ENCODE data around the gene USP47.

The USP47 gene

DNA sequence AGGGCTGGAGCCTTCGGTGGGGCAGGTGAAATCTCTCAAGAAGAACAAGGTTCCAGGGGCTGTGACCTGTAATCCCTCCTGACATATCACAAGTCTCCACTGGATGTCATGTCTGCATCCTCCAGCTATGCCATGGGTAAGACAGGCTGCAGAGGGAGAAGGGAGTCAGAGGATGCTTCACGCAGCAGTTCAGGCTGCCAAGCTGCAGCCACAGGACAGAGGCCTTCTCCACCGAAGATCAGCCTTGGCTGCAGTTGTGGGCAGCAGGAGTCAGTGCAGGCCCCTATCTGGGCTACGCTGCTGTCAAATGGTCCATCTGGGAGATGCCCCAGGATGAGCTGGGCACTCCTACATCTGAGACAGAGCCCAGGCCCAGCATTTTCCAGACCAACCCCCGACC, 141.7 kb downstream of the USP47 start:
- no peak for DNase-seq

DNA sequence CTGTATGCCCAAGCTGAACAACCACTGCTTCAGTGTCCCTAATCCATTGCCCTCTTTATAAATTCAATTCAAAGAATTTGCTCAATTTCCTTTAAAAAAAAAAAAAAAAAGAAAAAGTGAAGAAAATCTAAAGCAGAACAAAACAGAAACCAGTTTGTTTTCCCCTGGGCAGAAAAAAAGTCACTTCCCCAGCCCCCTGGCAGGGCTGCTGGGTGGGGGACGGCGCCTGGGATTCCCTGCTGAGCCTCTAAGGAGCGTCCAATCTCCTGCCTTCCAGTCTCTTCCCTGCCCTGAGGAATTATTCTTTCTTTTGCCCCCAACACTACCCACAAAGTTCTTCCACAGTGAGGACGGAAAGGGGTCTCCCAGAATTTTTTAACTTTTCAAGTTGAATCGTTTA, 142.8 kb downstream of the USP47 start:
- DNase-seq = no peak

DNA sequence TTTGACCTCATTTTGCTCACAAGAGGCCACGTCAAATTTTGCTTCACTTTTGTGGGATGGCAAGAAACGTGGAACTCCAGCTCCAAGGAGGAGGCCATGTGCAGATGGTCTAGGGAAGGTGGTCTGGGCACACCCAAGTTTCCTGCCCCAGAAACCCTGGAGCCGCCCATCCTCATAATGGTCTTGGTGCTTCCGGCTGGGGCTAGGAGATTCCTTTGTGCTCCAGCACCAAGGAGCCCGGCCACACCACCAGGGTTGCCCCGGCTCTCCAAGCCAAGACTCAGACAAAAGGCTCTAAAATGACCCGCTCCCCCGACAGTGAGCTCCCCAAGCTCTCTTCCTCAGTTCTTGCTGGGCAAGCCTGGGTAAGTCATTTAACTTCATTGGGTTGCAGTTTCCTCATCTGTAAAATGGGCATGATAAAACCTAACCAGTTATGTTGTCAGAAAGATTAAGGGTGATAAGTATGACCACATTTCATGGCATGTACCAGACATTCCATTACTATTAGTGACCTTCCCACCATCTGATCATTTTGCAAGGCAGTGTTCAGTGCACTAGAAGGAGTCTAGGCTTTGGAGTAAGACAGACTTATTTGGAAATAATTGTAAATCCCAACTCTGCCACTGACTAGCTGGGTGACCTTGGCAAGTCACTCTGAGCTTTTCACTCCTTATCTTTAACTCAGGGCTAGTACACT, 143.4 kb downstream of the USP47 start:
- no peak for DNase-seq

DNA sequence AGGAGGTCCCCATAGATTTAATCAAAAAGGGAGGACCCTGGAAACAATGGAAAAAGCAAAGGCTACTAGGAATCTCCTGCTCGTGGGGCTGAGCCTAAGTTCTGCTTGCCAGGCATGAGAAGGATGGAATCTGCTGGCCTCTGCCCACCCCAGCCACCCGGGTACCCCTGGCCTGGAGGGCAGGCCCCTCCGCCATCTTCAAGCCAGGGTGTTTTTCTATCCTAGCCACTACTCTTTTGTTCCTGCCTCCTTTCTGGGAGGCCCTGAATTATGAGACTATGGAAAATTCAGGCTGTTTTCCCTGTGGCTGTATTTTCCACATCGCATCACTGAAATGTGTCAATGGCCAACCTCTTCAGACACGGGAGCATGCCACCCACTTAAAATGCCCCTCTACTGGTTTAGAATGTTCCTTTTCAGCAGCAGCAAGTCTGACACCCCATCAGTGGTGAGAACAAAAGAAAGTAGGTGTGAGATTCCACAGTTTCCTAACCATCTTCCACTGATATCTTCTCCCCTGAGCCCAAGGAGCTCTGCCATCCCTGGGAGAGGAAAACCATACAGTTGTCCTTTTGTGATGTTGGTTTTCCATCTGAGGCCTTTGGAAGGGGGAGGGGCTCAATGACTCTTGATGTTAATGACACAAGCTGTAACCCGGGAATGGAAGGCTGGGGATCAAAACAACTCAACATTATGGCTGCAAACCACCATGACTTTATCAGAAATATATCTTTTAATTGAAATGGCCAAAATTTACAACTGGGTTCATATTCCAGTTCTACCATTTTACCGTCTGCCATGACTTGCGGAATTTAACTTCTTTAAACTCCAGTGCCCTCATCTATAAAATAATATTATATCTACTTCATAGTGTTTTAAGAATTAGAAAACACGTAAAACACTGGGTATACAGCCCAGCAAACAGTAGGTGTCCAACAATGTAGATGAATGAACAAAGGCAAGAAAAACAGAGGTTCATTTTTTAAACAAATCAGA, 144.5 kb downstream of the USP47 start:
- DNase-seq = no peak

DNA sequence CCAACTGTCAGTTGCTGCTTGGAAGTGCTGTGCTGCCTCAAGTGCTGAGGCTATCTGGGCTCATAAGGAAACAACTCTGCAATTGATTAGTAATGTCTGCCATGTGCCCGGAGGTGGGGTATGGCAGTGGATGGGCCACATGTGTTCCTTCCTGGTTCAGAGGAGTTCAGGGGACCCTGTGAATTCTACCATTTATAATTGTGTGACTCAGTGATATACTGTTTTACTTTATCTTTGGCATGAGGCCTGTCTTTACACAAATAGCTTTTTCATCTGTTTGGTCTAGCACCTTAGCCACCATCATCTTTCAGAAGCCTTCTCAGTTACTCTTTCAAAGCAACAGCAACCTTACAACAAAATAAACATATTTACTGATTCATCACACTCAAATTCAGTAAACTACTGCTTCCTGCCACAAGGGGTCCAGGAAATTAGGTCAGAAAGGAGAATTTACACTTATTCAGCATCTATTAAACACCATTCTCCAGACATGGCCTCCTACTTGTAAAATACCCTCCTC, 145.8 kb downstream of the USP47 start:
- no peak for DNase-seq

DNA sequence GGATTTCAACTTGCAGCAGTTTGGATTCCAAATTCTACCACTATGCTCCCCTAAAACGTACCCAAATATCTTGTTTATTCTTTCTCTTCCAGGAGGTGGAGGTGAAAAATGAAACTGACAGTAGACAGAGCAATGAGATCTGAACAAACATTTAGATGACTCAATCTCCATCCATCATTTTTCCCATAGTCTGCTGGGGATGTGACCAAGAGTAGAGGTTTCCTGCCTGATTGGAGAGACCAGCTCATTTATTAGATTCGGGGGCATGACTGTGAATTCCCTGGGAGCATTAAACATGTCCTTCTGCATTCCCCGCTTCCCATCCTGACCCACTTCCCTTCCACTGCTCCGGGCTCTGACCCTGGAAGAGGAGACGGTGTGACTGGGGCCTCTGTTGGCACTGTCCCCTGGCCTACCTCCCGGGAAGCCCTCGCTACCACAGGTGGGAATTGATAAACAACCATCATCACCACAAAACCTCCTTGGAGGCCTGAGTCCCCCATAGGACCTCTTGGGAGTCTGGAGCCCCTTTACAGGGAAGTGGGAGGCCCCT, 146.4 kb downstream of the USP47 start:
- DNase-seq = no peak

DNA sequence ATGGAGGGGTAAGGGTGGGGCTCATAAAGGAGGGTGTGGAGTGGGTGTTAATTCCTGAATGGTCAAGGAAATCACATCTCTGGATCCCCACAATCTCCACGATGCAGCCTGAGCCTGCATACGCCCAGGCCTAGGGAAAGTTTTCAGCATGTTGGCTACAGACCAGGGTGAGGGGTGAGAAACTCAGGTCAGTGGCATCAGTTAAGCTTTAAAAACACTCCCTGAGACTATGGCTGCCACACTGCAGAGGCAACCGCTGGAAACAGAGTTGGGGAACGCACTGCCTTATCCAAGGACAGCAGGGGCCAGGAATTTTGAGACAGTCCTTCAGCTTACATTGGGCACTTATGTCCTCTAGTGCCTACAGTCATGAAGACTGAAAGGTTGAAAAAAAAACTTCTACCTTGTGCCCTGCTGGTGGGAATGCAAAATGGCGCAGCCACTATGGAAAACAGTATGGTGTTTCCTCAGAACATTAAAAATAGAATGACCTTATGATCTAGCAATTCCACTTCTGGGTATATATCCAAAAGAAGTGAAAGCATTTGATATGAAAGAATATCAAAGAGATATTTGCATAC, 147.0 kb downstream of the USP47 start:
- DNase-seq = no peak

DNA sequence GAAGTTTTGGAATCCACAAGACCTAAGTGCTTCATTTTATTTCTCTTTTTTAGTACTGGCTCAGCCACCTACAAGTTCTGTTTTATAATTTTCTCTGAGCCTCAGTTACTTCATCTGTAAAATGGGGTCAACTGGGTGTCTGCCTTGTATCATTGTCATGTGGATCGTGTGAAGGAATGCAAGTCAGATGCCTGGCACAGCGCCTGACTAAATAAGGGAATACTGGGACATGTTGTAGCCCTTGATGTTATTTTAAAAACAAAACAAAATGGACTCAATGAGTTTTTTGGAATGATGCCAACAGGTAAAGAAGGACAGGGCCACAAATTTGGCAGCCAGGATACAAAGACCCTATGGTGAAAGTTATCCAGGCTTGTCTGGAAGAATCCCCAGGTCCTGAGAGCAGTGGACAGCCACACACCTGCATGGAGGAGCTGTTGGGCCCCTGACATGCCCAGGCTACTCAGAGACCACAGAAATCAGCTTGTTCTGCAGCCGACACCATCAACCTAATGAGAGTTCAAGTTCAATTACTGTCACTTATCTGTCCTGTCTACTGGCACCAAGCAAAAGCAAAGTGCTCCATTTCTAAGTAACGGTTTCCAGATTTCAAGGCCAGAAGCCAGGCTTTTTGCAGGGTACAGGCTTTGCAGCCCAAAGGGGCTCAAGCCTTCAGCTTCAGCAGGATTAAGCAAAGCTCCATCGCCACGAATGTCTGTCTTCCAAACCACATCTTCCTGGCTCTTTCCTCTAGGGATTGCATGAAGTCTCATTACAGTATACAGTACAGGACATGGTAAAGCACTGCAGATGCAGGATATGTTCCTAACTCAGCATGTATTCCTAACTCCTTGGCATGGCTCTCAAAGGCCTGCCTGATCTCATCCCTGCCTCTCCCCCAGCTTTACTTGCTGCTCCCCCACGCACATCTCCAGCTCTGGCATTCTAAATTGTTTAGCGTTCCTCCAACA, 148.3 kb downstream of the USP47 start:
- DNase-seq = no peak

DNA sequence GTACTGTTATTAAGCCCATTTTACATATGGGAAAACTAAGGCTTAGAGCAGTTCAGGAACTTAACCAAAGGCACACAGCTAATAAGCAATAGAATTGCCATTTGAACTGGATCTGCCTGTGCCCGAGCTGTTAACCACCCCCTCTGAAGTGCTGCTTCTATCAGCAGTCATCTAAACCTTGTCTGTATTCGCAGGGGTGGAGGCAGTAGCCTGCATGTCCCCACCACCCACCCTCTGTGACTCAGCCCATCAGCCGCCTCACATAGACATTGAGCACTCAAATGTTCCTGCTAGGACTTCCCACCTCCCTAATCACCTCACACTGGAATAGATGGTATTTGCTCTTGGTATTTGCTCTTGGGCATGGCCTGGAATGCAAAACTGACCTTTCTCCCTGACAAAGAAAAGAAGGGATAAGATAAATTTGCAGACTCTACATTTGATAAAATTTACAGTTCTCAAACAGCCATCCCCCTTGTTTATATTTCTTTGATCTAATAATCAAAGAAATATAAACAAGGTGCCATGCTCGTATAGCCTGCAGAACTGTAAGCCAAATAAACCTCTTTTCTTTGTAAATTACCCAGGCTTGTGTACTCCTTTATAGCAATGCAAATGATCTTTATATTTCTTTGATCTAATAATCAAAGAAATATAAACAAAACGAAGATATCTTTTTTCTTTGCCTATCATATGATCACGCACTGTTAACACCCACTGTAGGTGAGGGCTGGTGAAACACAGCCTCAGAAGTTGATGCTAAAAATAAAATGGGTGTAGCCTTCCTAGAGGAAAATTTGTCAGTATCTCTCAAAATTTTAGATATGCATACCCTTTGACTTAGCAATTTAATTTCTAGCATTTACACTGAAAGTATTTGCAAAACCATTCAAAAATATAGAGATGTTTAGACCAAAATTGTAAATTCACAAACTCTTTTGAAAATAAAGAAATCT, 150.8 kb downstream of the USP47 start:
- DNase-seq = no peak

DNA sequence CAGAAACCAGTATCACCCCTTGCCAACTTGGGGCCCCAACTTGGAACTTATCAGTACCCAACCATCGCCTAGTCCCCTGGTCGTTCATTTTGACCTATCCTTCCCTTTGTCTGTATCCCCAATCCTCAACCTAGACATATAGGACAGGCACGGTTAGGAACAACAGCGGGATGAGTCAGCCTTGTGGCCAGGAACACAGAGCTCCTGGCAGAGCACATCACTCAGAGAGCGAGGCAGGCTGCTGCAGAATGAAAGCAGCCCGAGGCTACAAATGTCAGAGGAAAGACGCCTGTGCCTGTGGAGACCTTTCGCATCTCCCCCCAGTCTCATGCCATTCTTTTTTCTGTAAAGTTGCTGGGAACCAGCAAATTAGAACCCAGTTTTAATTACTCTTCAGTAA, 152.1 kb downstream of the USP47 start:
- DNase-seq = no peak

DNA sequence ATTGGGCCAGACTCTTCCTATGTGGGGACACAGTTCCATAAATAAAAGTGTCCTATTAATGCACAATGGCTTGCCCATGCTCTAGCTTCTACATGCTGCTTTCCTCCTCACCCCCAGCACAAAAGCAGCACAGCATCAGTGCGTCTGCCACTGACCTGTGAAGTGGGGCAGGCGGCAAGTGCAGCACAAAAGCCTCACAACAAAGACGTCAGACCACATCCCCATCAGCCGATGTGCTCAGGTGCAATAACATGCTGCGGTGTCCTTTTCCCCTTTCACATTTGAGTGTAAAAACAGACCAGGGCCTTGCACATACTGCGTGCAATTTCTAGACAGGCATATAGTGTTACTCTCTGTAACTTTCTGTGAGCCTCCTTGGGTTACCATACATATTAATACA, 153.8 kb downstream of the USP47 start:
- DNase-seq = no peak

DNA sequence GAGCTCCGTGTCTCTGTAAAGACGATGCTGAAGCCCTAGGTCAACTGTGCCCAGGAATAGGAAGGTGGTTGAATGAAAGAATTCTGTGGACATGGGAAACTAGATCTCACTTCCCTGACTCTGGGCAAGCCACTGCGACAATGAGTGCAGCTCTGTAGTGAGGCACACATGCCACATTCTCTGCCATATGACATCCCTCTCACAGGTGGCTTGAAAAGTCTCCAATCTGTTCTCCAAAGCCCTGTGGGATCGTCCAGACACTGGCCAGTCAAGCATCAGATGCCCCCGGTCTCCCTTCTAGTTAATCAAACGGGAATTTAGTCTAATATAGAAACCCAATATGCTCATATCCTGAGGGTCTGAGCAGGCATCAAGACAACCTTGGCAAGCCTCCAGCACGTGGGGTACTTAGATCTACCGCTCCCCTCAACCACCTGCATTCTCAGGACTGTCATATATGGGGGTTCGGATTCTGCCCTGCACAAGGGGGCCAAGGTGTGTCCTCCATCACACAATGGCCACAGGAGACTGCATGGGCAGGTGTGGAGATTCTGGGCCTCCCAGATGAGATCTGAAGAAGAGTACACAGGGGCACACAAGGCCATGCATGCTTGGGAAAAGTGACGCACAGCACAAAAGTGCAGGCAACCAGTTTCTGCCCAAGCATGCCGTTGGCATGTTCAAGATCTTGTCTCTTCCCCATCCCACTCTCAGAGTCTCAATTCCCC, 154.7 kb downstream of the USP47 start:
- no peak for DNase-seq

DNA sequence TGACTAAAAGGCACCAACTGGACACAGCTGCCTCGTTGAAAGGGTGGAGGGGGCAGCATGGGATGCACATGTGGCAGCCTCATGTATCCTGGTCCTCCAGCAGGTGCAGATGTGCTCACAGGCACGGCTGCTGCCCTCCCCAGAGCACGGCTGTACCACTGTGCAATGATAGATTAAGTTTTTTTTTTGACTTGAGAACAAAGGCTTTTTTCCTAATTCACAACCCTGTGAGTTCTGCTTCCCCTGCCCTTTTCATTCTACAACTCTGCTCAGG, 155.2 kb downstream of the USP47 start:
- DNase-seq = no peak

DNA sequence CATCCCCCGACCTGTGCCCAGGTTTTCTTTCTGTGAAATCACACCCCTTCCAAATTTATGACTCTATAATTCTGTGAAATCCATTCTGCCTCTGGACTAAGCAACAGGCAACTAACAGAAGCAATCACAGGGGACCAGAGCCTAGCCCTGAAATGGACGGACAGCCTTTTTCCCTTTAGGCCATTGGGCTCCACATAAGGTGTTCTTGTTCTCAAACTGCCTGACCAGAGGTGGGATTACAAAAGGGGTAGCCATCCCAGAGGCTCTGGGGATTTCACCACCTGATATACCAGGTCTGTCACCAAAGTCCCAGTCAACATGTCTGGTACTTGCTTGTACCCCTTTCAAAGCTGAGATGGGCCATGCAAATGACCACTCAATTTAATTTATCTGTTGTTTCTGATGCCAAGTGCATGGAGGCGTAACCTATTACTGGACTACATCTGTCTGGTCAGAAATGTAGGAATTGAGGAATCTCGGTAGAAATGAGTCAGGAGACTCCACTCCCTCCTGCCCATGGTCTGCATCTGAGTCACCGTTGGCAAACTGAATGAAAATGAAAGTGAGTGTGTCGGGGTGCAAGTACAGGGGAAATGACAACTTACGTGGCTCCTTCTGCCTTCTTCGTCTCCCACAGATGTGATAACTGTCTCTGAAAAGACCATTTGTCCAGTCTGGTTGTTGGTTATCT, 156.5 kb downstream of the USP47 start:
- no peak for DNase-seq

DNA sequence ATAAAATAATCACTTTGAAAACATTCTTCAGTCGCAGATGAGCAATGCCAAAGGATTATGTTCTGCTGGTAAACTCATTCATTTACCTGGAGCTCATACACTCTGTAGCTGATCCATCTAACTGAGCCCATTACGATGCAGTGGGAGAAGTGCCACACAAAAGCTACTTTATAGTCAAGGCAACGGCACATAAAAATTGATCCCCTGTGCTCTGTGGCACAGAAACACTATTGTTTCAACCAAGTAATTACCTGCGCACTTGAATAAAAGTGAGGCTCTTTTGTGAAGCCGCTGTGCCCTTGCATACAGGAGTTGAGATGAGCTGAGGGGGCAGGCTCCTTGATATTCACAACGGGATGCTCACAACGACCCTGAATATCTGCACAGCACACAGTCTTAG, 159.4 kb downstream of the USP47 start:
- no peak for DNase-seq

DNA sequence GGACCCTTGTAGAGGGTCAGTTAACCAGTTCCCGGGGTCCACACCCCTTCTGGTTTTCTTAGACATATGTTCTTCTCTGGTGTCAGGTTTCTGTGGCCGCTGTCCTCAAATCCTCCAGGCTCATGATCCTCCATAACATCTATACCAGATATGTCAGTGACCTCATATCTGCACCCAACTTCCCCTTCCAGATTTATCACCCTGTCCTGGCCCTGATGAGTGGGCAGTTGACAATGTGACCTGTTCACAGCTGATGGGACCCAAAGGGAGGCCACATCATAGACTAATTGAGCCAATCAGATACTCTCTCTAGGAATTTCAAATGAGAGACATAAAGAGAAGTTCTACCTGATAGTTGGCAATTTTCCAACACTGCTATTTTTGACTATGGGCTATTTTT, 161.6 kb downstream of the USP47 start:
- DNase-seq = no peak

DNA sequence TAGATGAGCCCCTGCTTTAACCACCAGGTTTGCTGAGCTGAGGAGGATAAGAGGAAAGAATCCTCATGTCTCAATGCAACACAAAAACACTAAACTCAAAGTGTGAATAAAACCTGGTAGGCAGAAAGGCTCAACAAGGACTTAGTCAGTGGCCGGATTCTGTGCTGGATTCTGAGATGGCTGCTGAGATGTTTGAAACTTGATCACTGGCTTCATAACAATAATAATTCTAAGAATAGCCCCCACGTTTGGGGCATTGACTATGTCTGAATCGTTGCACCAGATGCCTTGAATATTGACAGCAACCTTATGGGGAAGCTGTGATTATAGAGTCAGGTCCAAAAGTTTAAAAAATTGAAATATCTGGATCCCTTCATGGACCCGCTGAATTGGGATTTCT, 162.0 kb downstream of the USP47 start:
- no peak for DNase-seq

DNA sequence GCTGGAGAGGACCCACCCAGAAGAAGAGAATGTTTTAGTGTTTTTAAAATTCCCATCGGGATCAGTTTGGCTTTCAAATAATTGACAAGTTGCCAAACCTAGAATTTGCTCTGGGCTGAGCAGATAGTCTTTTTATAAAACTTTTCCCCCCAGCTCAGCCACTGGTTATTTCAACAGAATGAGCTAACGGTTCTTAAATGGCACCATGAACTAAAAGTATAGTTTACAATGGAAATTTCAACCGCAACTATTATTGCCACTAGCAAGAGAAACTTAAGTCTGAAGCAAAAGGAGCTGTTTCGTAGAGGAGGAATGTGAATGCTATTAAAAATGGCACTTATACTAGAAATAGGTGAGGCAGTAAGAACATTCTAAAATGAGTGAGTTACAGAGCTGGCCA, 163.3 kb downstream of the USP47 start:
- DNase-seq = no peak

DNA sequence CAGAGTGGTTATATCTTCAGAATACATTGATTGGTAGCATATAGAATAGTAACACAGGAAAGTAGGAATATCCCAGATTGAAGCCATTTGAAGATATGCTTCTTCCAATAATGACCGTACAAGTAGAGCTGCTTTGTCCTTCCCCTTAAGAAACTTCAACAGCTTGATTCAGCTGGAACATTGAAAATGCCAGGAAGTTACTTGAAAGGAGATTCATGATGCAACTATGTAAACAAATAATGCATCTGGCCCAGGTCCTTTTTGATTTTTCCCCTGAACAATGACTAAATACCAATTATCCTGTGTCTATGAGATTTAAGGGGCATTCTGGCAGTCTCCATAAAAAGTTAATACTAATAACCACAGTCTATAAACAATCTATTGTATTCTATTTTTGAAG, 163.7 kb downstream of the USP47 start:
- DNase-seq = no peak
